ENCODE data around the gene CACNG6. TPM values are rescaled to one million over a fixed set of nuclear protein-coding genes. Genes with fewer than 3 reads are reported as not detected.

The CACNG6 gene
- 0.36 TPM in 1 of 2 replicates, not detected in the other for total RNA-seq

GRCh38 chr19:53991224-53992113 is at the start of gene CACNG6:
CACNG6 (plus strand) TSS chr19:53991637; CDS start chr19:53992878, 1,241 bp downstream.
- H3K4me3 ChIP-seq (ENCODE audit: insufficient read depth, low read length), result peak within 1 kb of the TSS; percentile 55
- no peak within 1 kb of the TSS for H3K27ac ChIP-seq (ENCODE audit: low read depth, low read length)
- H3K36me3 ChIP-seq (ENCODE audit: insufficient read depth, low read length), result no peaks in the 10 kb centered on the region
- H3K79me2 ChIP-seq (ENCODE audit: insufficient read depth, low read length), result no peaks in the 10 kb centered on the region
- H3K4me1 ChIP-seq (ENCODE audit: insufficient read depth, low read length), result peaks cover 8% of the 10 kb centered on the region
- no peak within 1 kb of the TSS for H2AFZ ChIP-seq (ENCODE audit: low read length)
- H3K4me2 ChIP-seq (ENCODE audit: insufficient read depth, low read length), result peak within 1 kb of the TSS; percentile 67
- H3K27me3 ChIP-seq (ENCODE audit: insufficient read depth, low read length), result peaks cover 36% of the 10 kb centered on the region
- H3K9me3 ChIP-seq (ENCODE audit: low read depth, low read length), result no peaks in the 10 kb centered on the region
- H4K20me1 ChIP-seq (ENCODE audit: insufficient read depth, low read length), result no peaks in the 10 kb centered on the region
- peak; percentile 88 for DNase-seq (ENCODE audit: insufficient read length, low spot score, missing footprints)
- TF ChIP-seq CTCF (IDR thresholded peaks at IDR 0.05; ENCODE audit: extremely low read depth, low read depth, low read length), result no peak

- peak; percentile 78 for DNase-seq (ENCODE audit: insufficient read length, low spot score, missing footprints)
These were observed 49.2 kb upstream of the CACNG6 start for GRCh38 chr19:53942001-53942786.

GRCh38 chr19:53944416-53944815 is 47.0 kb upstream of the CACNG6 start:
- H3K9me3 ChIP-seq (ENCODE audit: low read depth, low read length), result no peaks in the 10 kb centered on the region
- H2AFZ ChIP-seq (ENCODE audit: low read length), result no peak overlapping the region
- no peak overlapping the region for H3K4me2 ChIP-seq (ENCODE audit: insufficient read depth, low read length)
- H3K27me3 ChIP-seq (ENCODE audit: insufficient read depth, low read length), result peaks cover 22% of the 10 kb centered on the region
- H3K27ac ChIP-seq (ENCODE audit: low read depth, low read length), result no peak overlapping the region
- H3K36me3 ChIP-seq (ENCODE audit: insufficient read depth, low read length), result no peaks in the 10 kb centered on the region
- H3K4me3 ChIP-seq (ENCODE audit: insufficient read depth, low read length), result no peak overlapping the region
- H3K4me1 ChIP-seq (ENCODE audit: insufficient read depth, low read length), result no peaks in the 10 kb centered on the region
- peak; percentile 84 for DNase-seq (ENCODE audit: insufficient read length, low spot score, missing footprints)
- TF ChIP-seq CTCF (IDR thresholded peaks at IDR 0.05; ENCODE audit: extremely low read depth, low read depth, low read length), result no peak
- no peaks in the 10 kb centered on the region for H3K79me2 ChIP-seq (ENCODE audit: insufficient read depth, low read length)
- H4K20me1 ChIP-seq (ENCODE audit: insufficient read depth, low read length), result no peaks in the 10 kb centered on the region

More at GRCh38 chr19:53942001-53942786, 49.2 kb upstream of the CACNG6 start:
- H3K4me3 ChIP-seq (ENCODE audit: insufficient read depth, low read length), result no peak overlapping the region
- H3K4me2 ChIP-seq (ENCODE audit: insufficient read depth, low read length), result no peak overlapping the region
- H3K79me2 ChIP-seq (ENCODE audit: insufficient read depth, low read length), result no peaks in the 10 kb centered on the region
- peaks cover 22% of the 10 kb centered on the region for H3K27me3 ChIP-seq (ENCODE audit: insufficient read depth, low read length)
- H3K4me1 ChIP-seq (ENCODE audit: insufficient read depth, low read length), result no peaks in the 10 kb centered on the region
- H2AFZ ChIP-seq (ENCODE audit: low read length), result no peak overlapping the region
- TF ChIP-seq CTCF (IDR thresholded peaks at IDR 0.05; ENCODE audit: extremely low read depth, low read depth, low read length), result no peak
- no peaks in the 10 kb centered on the region for H4K20me1 ChIP-seq (ENCODE audit: insufficient read depth, low read length)
- H3K9me3 ChIP-seq (ENCODE audit: low read depth, low read length), result no peaks in the 10 kb centered on the region
- no peak overlapping the region for H3K27ac ChIP-seq (ENCODE audit: low read depth, low read length)
- no peaks in the 10 kb centered on the region for H3K36me3 ChIP-seq (ENCODE audit: insufficient read depth, low read length)

- no peak overlapping the region for H3K27ac ChIP-seq (ENCODE audit: low read depth, low read length)
- TF ChIP-seq CTCF (IDR thresholded peaks at IDR 0.05; ENCODE audit: extremely low read depth, low read depth, low read length), result no peak
- no peaks in the 10 kb centered on the region for H3K4me1 ChIP-seq (ENCODE audit: insufficient read depth, low read length)
- no peak overlapping the region for H2AFZ ChIP-seq (ENCODE audit: low read length)
- no peak overlapping the region for H3K4me2 ChIP-seq (ENCODE audit: insufficient read depth, low read length)
- no peak overlapping the region for H3K4me3 ChIP-seq (ENCODE audit: insufficient read depth, low read length)
- H3K27me3 ChIP-seq (ENCODE audit: insufficient read depth, low read length), result peaks cover 22% of the 10 kb centered on the region
- DNase-seq (ENCODE audit: insufficient read length, low spot score, missing footprints), result no peak
- no peaks in the 10 kb centered on the region for H3K79me2 ChIP-seq (ENCODE audit: insufficient read depth, low read length)
- no peaks in the 10 kb centered on the region for H3K9me3 ChIP-seq (ENCODE audit: low read depth, low read length)
- H4K20me1 ChIP-seq (ENCODE audit: insufficient read depth, low read length), result no peaks in the 10 kb centered on the region
- no peaks in the 10 kb centered on the region for H3K36me3 ChIP-seq (ENCODE audit: insufficient read depth, low read length)
These were observed 46.5 kb upstream of the CACNG6 start for GRCh38 chr19:53944933-53945332.
